NCI-H146 (cell line): ENCODE measurements around the gene IER3IP1.
A peak's percentile ranks its signal among the peaks of the same experiment; 100 is the strongest.
"Not testable (repeated sequence)": the region's sequence is repeated elsewhere in the genome, so short reads cannot be mapped to it uniquely, and the experiment has no call there.

Source experiments
- DNase-seq: peaks from one replicate; lab custom pipeline; 2025; lab: John Stamatoyannopoulos, UW

IER3IP1 gene, protein sequence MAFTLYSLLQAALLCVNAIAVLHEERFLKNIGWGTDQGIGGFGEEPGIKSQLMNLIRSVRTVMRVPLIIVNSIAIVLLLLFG

GRCh38 chr18:47175898-47176575, at the start of gene IER3IP1:
Gene IER3IP1, minus strand, starts transcription at chr18:47176364. Its CDS starts 87 bp downstream, at chr18:47176277.
- peak; percentile 97 for DNase-seq

- peak; percentile 68 for DNase-seq
These were observed 39.5 kb upstream of the IER3IP1 start for GRCh38 chr18:47215554-47216138.

- no peak for DNase-seq
These were observed 33.0 kb upstream of the IER3IP1 start for GRCh38 chr18:47209171-47209570.

GRCh38 chr18:47206945-47207637, 30.9 kb upstream of the IER3IP1 start:
- DNase-seq = no peak

DNA sequence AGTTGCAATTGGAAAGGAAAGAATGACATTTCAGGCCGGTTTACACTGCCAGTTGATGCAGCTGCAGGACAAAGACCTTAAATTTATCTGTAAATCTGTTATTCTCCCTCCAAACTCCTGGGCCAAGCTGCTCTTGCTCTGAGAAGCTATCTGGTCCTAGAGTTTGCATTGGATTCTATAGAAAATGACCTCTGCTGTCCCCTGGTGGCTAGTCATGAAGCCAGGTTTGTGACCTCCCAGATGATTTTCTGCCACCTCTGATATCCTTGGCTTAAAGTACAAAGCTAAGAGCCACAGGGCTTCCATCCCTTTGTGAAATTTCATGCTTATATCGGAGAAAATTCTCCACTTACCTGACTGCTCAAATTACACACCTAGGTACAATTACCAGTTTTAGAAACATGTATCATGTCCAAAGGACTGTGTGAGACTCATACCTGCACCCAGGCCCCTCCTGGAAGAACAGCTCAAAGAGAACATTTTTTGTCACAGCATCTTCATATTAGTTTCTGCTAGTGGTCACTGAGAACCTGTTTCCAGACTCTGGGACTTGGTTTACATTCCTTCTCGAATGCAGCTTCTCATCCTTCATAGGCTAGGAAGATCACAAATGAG, 28.9 kb upstream of the IER3IP1 start:
- DNase-seq = peak; percentile 60

GRCh38 chr18:47203626-47204464, 27.7 kb upstream of the IER3IP1 start:
- DNase-seq = no peak

DNA sequence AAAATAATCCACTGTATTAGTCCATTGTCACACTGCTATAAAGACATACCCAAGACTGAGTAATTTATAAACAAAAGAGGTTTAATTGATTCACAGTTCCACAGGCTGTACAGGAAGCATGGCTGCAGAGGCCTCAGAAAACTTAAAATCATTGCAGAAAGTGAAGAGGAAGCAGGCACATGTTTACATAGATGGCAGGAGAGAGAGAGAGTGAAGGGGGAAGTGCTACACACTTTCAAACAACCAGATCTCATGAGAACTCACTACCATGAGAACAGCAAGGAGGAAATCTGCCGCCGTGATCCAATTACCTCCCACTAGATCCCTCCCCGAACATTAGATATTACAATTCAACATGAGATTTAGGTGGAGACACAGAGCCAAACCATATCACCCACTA, 19.8 kb upstream of the IER3IP1 start:
- DNase-seq = not testable (repeated sequence)

DNA sequence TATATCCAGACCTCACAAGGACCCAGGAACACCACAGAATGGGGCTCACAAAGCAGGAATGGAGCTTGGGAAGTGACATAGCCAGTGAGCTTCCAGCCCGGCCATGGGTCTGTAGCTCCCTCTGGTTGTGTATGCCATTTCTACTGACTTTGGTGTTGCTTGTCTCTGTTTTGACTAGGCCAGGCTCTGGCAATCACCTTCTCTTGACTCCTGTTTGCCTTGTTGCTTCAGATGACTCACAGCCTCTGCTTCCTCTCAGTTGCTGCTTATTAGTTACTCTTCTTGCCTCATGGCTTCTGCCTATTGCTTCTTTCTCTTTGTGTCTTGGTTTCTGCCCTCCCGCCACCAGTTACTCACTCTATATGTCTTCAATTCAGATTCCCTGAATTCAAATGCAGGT, 15.8 kb upstream of the IER3IP1 start:
- no peak for DNase-seq

DNA sequence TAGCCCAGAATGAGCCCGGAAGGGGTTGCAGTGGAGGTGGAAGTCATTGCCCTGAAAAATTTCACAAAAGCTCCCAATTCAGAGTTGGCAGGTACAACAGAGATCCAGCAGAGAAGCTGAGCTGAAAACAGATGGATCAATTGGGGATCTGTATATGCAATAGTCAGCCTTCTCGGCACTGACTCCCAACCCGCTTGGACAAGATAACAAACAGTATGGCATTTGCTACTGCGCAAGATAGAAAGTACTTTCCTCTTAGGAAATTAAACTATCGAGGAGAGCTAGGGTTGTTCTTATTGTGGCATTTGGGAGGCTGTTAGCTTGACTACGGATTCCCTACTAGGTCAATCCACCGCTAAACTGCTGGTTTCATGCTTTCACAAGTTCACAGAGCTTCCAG, 11.6 kb upstream of the IER3IP1 start:
- DNase-seq = no peak

DNA sequence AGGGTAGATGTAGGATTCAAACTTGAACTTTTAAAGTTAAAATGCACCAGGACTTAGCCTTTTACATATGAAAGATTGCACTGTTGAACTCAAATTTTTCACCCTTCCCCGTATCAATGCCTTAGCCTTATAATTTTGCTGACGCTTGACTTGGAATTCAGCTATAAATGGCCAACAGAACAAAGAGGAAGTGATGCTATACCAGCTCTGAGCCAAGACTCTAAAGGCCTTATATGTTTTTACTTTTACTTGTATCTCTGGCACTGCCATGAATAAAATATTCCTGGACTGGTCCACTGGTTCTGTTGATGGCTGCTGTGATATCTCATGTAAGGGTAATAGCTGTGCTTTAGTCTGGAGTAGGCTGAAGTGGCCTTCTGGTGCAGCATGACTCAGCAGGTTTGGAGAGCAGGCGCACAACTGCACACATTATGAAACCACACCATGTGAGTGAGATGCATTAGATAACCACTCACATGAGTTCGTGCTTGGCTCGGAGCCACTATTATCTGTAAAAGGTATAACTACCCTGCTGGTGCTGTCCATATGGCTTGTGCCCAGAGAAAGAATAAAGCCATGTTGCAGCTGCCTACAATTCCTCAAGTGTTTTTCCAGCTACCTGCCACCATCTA, 8.4 kb upstream of the IER3IP1 start:
- DNase-seq = no peak

DNA sequence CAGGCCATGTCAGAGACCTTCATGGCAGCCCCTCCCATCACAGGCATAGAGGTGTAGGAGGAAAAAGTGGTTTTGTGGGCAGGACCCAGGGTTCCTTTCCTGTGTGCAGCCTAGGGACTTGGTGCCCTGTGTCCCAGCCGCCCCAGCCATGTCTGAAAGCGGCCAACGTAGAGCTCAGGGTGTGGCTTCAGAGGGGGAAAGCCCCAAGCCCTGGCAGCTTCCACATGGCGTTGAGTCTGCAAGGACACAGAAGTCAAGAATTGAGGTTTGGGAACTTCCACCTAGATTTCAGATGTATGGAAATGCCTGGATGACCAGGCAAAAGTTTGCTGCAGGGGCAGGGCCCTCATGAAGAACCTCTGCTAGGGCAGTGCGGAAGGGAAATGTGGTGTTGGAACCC, 6.0 kb upstream of the IER3IP1 start:
- not testable (repeated sequence) for DNase-seq

DNA sequence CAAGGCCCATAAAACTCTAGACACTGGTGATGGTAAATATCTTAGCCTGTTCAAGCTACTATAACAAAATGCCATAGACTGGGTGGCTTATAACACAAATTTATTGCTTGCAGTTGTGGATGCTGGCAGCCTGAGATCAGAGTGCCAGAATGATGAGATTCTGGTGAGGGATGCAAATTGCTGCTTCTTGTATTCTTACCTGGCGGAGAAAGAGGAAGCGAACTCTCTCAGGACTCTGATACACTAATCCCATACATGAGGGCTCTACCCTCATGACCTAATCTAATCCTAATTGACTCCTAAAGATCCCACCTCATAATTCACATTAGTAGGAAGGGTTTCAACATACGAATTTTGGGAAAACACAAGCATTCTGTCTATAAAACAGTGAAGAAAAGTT, 4.6 kb upstream of the IER3IP1 start:
- DNase-seq = no peak

- DNase-seq = peak; percentile 8
These were observed 3.4 kb upstream of the IER3IP1 start for GRCh38 chr18:47179520-47179919.

GRCh38 chr18:47175283-47175897, 774 bp downstream of the IER3IP1 start:
- no peak for DNase-seq

GRCh38 chr18:47174545-47175116, 1.5 kb downstream of the IER3IP1 start:
- DNase-seq = no peak

DNA sequence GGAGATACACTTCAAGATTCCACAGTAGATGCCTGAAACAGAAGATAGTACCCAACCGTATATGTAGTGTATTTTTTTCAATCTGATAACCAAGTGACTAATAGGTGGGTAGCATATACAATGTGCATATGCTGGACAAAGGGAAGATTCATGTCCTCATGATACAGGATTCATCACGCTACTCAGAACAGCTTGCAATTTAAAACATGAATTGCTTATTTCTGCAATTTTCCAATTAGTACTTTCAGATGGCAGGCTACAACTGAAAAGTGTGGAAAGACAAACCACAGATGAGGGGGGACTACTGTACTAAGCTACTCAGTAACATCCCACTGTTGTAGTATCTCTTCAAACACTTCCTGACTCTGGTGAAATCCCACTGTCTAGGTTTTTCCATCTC, 3.7 kb downstream of the IER3IP1 start:
- DNase-seq = no peak

GRCh38 chr18:47168913-47169312, 7.3 kb downstream of the IER3IP1 start:
- DNase-seq = no peak

DNA sequence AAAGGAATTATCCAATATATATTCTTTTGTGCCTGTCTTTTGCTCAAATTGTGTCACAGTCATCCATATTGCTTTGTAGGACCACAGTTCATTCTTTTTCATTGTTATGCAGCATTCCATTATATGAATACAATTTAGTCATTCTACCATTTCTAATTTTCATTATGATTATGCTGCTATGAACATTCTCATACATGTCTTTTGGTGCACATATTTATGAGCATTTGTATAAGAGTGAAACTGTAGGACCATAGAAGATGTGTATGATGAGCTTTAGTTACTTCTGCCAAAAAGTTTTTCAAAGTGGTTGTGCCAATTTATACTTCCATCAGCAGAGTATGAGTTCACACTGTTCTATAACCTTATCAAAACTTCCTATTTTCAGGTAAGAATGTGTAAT, 7.7 kb downstream of the IER3IP1 start:
- DNase-seq = no peak

- no peak for DNase-seq
These were observed 9.9 kb downstream of the IER3IP1 start for GRCh38 chr18:47166294-47166693.

- no peak for DNase-seq
These were observed 12.9 kb downstream of the IER3IP1 start for GRCh38 chr18:47163241-47163640.

DNA sequence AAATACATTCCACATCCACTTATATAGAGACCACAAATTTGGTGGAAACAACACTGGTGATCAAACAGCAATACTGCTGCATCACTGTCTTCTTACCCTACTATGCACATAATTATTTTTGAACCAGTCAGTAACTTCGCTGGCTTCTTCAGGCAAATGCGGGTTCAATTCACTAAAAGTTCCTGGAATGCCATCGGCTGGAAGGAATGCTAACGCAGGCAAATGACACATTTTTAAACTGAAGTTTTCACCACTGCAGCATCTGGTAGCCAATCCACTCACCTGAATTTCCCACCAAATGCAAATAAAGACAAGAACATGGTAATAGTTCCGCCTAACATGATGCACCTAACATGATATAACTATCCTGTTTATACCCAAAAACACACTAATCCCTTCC, 15.9 kb downstream of the IER3IP1 start:
- no peak for DNase-seq
